ENCODE data around the gene USP9X.
"Not testable (repeated sequence)": the region's sequence is repeated elsewhere in the genome, so short reads cannot be mapped to it uniquely, and the experiment has no call there.

Gene USP9X

DNA sequence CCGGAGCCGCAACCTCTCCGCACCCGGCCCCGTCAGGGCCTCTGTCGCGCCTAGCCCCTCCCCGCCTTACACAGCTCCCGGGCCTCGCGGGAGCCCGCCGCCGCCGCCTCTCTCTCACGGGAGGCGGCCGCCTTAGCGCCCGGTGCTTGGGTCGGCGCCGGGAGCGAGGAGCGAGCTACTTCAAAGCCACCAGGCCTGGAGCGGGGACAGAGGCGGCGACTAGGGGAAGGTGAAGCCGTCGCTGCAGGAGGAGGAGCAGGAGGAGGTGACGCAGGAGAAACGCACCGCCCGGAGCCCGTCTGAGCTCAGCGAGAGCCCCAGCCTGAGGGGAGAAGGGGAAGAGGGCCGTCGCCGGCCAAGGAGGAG is 250 bp downstream of the USP9X start:
- DNase-seq (ENCODE audit: low spot score) = no peak

DNA sequence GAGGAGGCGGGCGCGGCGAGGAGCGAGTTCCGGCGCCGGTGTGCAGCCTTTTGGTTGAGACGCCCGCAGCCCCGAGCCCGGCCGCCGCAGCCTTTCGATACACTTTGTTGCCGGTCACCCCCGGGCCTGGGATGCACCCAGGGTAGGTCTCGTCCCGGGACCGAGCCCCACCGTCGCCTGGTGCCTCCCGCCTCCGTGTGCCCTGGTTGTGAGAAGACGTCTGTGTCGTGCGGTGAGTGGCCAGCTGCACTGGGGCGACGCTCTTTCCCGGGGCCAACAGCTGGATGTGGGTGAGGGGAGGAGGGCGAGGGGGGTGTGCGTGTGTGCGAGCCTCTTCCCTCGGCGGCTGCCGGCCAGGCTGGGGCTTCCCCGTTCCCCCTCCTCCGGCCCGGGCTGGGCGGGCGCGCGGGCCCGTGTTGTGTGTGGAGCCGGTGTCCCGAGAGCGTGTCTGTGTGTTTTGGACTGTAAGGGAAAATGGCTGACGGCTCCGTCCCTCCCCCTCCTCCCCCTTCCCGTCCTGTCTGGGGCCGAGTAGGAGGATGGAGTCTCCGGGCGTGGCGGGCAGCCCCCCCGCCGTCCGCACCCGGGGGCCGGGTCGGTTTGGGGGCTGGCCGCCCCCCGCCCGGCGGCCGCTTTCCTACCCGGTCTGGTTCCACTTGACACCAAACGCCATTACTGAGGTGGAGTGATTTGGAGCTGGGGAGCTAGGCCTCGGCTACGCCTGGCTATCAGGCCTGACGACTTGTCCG is 807 bp downstream of the USP9X start:
- peak; percentile 20 for DNase-seq (ENCODE audit: low spot score)

DNA sequence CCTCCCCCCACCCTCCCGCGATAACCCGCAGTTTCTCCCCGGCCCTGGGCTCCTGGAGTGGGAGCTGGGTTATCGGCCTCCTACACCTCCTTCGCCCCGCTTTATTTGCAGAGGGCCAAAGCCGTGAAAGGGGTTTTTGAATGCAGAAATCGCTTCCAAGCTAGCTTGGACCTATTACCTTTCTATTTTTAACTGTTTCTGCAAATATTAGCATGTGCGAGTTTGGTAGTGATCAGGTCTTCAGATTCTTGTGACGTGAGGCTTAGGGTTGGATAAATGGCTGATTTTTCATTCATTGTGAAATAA is 1.3 kb downstream of the USP9X start:
- peak; percentile 23 for DNase-seq (ENCODE audit: low spot score)

DNA sequence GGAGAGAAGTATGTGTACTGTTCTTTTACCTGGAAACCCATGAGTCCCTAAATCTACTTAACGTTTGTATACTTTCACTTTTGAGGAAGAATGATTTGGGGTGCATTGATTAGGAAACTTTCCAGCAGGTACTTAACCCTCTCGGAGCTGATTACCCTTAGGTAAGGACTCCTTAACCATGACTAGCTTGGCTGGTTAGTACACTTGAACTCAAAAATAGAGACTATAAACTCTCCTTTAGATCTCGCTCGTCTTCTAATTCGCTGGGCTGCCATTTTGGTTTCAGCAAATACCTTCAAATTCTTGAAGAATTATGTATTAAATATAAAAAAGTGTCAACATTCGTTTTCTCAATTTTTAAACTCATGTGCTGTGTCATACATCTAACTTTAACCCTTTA is 2.0 kb downstream of the USP9X start:
- no peak for DNase-seq (ENCODE audit: low spot score)

DNA sequence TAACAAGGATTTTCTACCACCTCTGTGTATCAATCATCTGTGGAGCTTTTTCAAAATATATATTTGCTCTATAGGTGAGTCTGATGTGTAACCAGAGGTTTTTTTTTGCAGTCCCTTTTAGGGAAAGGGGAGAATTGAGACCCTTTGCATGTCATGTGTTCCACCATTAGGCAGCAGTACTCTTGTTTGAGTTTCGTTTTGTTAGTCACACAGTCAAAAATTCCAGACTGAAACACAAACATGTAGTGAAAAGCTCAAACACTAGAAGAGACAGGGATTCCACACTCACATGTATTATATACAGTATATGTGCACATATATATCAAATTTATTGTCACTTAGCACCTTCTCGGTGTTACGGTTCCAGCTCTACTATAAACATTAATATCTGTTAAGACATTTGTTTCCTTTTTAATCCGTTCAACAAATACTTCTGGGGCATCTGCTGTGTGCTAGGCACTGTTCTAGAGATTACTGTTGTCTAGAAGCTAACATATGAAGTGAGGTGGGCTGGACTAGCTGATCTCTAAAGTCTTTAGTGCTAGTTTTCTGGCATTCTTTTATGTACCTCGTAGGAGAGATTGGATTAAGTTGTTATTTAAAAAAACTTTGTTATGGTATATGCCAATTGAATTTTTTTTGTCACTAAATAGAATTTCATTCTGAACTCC is 5.5 kb downstream of the USP9X start:
- no peak for DNase-seq (ENCODE audit: low spot score)

GRCh38 chrX:41092776-41093175 is 7.5 kb downstream of the USP9X start:
- no peak for DNase-seq (ENCODE audit: low spot score)

GRCh38 chrX:41095174-41095573 is 9.9 kb downstream of the USP9X start:
- DNase-seq (ENCODE audit: low spot score) = no peak

GRCh38 chrX:41095908-41096307 is 10.7 kb downstream of the USP9X start:
- DNase-seq (ENCODE audit: low spot score) = no peak

- no peak for DNase-seq (ENCODE audit: low spot score)
Measured at GRCh38 chrX:41096339-41096955, 11.2 kb downstream of the USP9X start.

DNA sequence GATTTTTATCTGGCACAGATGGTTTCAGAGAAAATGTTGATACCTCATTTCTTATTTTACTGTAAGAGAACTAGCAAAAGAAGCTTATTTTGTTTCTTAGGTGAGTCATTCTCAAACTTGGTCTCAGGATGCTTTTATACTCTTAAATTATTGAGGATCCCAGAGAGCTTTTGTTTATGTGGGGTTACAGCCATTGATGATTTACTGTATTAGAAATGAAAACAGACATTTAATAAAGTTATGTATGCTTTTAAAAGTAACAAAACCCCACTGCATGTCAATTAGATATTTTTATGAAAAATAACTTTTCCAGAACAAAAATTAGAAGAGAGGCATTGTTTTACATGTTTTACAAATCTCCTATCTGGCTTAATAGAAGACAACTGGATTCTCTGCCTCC is 12.1 kb downstream of the USP9X start:
- DNase-seq (ENCODE audit: low spot score) = no peak

- no peak for DNase-seq (ENCODE audit: low spot score)
Measured at GRCh38 chrX:41100200-41100599, 15.0 kb downstream of the USP9X start.

DNA sequence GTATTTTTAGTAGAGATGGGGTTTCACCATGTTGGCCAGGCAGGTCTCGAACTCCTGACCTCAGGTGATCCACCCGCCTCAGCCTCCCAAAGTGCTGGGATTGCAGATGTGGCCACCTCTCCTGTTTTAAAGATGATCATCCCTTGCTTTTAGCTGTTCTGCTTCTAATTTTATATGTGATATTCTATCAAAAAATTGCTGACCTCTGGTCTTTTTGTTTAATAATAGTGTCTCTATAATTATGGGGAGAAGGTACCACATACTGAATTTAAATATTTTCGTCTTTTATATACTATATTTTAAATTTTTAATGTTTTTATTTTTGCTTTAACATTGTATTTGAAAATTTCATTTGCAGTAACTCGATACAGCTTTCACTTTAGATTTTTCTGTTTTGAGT is 15.6 kb downstream of the USP9X start:
- DNase-seq (ENCODE audit: low spot score) = no peak

DNA sequence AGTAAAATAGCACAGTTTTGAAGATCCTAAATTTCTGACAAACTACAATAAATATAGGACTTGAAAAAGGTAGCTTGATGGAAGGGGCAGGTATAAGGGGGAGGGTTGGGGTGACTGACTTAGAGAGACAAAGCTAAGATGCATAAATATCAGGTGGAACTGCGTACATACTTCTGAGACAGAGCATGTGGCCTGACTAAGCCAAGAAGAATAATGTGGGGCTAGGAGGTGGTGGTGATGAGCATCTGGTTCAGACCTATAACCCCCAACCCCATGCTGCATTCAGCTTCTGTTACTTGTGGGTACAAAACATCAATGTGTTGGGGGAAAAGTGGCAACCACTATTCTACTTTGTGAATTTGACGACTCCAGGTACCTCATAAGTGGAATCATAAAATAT is 19.8 kb downstream of the USP9X start:
- no peak for DNase-seq (ENCODE audit: low spot score)

DNA sequence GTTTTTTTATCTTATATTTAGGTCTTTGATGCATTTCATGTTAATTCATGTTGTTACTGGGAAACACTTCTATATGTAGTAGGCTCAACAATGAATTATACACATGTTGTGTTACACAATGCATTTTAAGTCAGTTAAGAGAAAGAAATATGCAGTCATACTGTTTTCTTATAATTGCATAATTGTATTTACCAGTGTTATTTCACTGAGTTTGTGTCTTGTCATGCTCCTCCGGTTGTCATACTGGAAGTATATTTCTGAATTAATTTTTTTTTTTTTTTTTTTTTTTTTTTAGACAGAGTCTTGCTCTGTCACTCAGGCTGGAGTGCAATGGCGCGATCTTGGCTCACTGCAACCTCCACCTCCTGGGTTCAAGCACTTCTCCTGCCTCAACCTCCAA is 21.0 kb downstream of the USP9X start:
- DNase-seq (ENCODE audit: low spot score) = not testable (repeated sequence)

- no peak for DNase-seq (ENCODE audit: low spot score)
Measured at GRCh38 chrX:41108007-41108406, 22.8 kb downstream of the USP9X start.

- no peak for DNase-seq (ENCODE audit: low spot score)
Measured at GRCh38 chrX:41108463-41109205, 23.4 kb downstream of the USP9X start.

DNA sequence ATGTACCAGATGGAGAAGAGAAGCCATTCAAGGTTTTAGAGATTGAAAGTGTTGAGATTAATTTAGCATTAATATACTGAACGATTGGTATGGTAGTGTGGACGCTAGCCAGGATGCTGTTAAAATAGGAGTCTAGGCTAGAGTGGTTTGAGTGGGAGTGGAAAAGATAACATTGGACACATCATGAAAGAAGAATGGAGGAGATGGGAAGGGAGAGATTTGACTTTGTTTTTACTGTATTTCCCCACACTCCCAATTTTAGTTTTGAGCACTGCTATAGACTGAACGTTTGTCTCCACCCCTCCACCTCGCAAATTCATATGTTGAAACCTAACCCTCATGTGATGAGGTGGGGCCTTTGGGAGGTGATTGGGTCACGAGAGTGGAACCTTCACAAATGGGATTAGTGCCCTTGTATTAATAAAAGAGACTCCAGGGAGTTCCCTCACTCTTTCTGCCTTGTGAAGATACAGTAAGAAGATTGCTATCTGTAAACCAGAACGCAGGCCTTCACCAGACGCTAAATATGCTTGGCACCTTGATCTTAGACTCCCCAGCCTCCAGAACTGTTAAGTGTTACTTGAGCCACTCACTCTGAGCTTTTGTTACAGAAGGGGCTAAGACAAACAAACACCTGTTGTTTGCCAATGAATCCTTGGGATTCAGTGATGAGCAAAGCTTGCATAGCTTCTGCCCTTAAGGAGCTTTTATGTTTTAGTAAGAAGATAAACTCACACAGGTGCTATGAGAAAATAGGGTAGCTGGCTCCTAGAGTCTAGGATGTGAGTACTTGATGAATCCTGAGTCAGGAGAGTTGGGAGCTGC is 25.8 kb downstream of the USP9X start:
- no peak for DNase-seq (ENCODE audit: low spot score)

DNA sequence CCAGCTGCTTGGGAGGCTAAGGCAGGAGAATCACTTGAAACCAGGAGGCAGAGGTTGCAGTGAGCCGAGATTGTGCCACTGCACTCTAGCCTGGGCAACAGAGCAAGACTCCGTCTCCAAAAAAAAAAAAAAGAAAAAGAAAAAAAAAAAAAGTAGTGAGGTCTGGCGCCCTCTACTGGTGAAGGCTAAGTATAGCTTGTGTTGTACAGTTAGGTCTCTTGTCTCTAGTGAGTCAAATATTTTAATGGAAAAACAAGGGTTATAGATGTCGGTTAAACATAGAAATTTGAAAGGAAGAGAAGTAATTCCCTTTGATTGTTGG is 29.8 kb downstream of the USP9X start:
- not testable (repeated sequence) for DNase-seq (ENCODE audit: low spot score)

- DNase-seq (ENCODE audit: low spot score) = no peak
Measured at GRCh38 chrX:41116948-41117347, 31.7 kb downstream of the USP9X start.

DNA sequence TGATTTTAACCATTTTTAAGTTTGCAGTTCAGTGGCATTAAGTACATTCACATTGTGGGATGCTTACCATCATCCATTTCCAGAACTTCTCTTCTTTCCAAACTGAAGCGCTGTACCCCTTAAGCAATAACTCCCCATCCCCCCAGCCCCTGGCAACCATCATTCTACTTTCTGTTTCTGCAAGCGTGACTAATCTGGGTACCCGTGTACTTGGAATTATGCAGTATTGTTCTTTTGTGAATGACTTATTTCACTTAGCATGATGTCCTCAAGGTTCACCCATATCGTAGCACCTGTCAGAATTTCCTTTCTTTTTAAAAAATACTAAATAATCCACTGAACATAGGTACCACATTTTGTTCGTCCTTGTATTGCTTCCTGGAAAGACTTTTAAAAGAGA is 32.9 kb downstream of the USP9X start:
- DNase-seq (ENCODE audit: low spot score) = no peak

DNA sequence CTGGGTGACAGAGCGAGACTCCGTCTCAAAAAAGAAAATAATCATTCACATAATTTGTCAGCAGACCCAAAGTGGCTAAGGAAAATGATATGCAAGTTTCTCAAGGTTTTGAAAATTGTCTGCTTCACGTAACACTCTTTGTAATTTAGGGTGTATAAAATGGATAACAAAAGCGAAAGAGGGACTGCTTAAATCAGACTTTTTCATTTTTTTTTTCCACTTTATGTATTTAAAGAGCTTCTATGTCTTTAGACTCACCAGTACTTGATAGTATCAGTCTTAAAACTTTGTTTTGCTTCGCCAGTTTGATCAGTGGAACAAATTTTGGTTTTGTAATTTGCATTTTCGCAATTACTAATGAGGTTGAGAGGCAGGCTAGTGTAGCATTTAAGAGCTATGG is 34.6 kb downstream of the USP9X start:
- no peak for DNase-seq (ENCODE audit: low spot score)

DNA sequence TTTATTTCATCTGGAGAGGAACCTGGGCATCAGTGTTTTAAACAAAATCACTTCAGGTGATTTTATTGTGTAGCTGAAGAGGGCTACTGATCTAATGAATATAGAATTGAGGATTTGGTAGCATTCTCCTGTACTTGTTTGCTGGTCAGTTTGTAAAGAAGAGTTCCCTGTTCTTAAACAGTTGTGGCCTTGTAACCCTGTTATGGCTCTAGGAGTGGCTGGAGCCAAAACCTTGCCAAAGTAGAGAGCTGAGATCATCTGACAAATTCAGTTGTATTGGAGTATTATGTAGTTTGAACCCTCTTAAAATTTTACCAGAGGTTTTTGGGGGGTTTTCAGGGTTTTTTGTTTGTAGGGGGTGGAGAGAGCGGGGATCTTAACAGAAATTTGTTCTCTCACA is 36.5 kb downstream of the USP9X start:
- DNase-seq (ENCODE audit: low spot score) = no peak

Measured in HuH-7 (cell line).